ENCODE data around the gene INPP4B. TPM values are rescaled to one million over a fixed set of nuclear protein-coding genes. Genes with fewer than 3 reads are reported as not detected.

The INPP4B gene
- total and polyA plus RNA-seq, 2 donors (not counting 1 experiment from before 2014, with no cell fraction given): 19.7 to 22.2 TPM

- no peaks in the 10 kb centered on the region for H4K20me1 ChIP-seq (ENCODE audit: control insufficient read depth, extremely low read depth, insufficient read depth, low read length)
- no peak overlapping the region for H3K9ac ChIP-seq (ENCODE audit: insufficient read depth, low read length)
- no peaks in the 10 kb centered on the region for H3K79me2 ChIP-seq (ENCODE audit: control insufficient read depth, insufficient read depth, low read length)
- DNase-seq (ENCODE audit: low read depth in 2 of 2): peak; percentile 18 to 40
- no peaks in the 10 kb centered on the region for H3K36me3 ChIP-seq (ENCODE audit: control insufficient read depth, insufficient read depth, low read length)
- H3K9me3 ChIP-seq (ENCODE audit: control insufficient read depth, insufficient read depth, low read depth, low read length): no peaks in the 10 kb centered on the region
- peaks cover 9% of the 10 kb centered on the region for H3K27me3 ChIP-seq (ENCODE audit: control insufficient read depth, insufficient read depth, low read length)
- peaks cover 3% of the 10 kb centered on the region for H3K4me1 ChIP-seq (ENCODE audit: control insufficient read depth, extremely low read depth, insufficient read depth, low read length)
- TF ChIP-seq EZH2 (IDR thresholded peaks at IDR 0.05; ENCODE audit: low read length, missing control alignments): peak; percentile 27
- TF ChIP-seq, protein P1, sequence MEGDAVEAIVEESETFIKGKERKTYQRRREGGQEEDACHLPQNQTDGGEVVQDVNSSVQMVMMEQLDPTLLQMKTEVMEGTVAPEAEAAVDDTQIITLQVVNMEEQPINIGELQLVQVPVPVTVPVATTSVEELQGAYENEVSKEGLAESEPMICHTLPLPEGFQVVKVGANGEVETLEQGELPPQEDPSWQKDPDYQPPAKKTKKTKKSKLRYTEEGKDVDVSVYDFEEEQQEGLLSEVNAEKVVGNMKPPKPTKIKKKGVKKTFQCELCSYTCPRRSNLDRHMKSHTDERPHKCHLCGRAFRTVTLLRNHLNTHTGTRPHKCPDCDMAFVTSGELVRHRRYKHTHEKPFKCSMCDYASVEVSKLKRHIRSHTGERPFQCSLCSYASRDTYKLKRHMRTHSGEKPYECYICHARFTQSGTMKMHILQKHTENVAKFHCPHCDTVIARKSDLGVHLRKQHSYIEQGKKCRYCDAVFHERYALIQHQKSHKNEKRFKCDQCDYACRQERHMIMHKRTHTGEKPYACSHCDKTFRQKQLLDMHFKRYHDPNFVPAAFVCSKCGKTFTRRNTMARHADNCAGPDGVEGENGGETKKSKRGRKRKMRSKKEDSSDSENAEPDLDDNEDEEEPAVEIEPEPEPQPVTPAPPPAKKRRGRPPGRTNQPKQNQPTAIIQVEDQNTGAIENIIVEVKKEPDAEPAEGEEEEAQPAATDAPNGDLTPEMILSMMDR (conservative IDR thresholded peaks at IDR 0.05 in 1 of 2, IDR thresholded peaks at IDR 0.05 in 1 of 2; ENCODE audit: low read depth in 1 of 2, low read length in 2 of 2): peak; percentile 12 to 16
- H3K4me3 ChIP-seq (replicated peaks in 1 of 4; ENCODE audit: control extremely low read depth in 1 of 4, insufficient read depth in 1 of 4, low read depth in 3 of 4, low read length in 4 of 4): peak overlapping the region; percentile 64 to 77 (median 68)
- H2AFZ ChIP-seq (ENCODE audit: low read length): peak overlapping the region; percentile 52
- peak overlapping the region; percentile 83 for H3K4me2 ChIP-seq (ENCODE audit: extremely low read depth, insufficient read depth, low read length)
- no peak overlapping the region for H3K27ac ChIP-seq (ENCODE audit: insufficient read depth, low read length)
These were observed 862 bp upstream of the INPP4B start for GRCh38 chr4:142846729-142847596.

DNA sequence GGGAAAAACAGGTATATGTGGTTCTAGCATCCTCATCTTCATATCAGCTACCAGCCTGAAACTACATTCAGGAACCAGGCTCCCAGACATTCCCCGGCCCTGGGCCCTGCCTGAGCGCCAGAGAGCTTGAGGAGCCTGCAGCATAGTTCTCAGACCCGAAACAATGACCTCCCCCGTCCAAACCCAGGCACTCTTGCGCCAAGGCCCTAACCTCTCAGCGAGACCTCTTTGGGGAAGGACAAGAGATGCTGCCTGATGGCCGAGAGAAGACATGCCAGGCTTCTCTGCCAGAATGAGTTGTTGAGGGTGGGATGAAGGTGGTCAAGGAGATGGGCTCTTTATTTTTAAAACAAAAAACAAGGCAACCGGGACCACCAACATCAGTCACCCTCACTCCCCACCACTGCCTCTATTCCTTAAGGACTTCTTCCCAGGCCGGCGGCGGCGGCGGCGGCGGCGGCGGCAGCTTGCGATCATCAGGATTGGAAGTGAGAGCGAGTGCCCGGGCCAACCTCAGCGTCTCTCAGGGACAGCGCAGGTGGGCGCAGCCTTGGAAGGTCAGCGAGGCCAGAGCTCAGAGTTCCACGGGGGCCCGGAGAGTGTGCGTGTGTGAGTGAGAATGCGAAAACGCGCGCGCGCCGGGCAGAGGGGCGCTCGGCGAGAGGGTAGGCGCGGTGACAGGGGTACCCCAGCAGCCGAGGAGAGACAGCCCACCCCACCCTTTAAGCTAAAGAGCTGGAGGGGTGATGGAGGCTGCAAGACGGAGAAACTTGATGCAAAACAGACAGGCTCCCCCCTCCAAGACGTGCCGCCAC lies 601 bp downstream of the INPP4B start:
- H3K9me3 ChIP-seq (ENCODE audit: control insufficient read depth, insufficient read depth, low read depth, low read length): no peaks in the 10 kb centered on the region
- no peaks in the 10 kb centered on the region for H3K36me3 ChIP-seq (ENCODE audit: control insufficient read depth, insufficient read depth, low read length)
- peaks cover 9% of the 10 kb centered on the region for H3K27me3 ChIP-seq (ENCODE audit: control insufficient read depth, insufficient read depth, low read length)
- H2AFZ ChIP-seq (ENCODE audit: low read length): peak overlapping the region; percentile 74
- H4K20me1 ChIP-seq (ENCODE audit: control insufficient read depth, extremely low read depth, insufficient read depth, low read length): no peaks in the 10 kb centered on the region
- no peaks in the 10 kb centered on the region for H3K79me2 ChIP-seq (ENCODE audit: control insufficient read depth, insufficient read depth, low read length)
- H3K27ac ChIP-seq (ENCODE audit: insufficient read depth, low read length): no peak overlapping the region
- TF ChIP-seq, protein P1 (conservative IDR thresholded peaks at IDR 0.05 in 1 of 2, IDR thresholded peaks at IDR 0.05 in 1 of 2; ENCODE audit: low read depth in 1 of 2, low read length in 2 of 2): no peak
- TF ChIP-seq EZH2 (IDR thresholded peaks at IDR 0.05; ENCODE audit: low read length, missing control alignments): no peak
- H3K4me3 ChIP-seq (replicated peaks in 1 of 4; ENCODE audit: control extremely low read depth in 1 of 4, insufficient read depth in 1 of 4, low read depth in 3 of 4, low read length in 4 of 4): peak overlapping the region; percentile 64 to 77 (median 68)
- peaks cover 3% of the 10 kb centered on the region for H3K4me1 ChIP-seq (ENCODE audit: control insufficient read depth, extremely low read depth, insufficient read depth, low read length)
- H3K4me2 ChIP-seq (ENCODE audit: extremely low read depth, insufficient read depth, low read length): peak overlapping the region; percentile 83
- peak overlapping the region; percentile 52 for H3K9ac ChIP-seq (ENCODE audit: insufficient read depth, low read length)
- peak in 1 of 2 donors; percentile 29 for DNase-seq (ENCODE audit: low read depth in 2 of 2)

DNA sequence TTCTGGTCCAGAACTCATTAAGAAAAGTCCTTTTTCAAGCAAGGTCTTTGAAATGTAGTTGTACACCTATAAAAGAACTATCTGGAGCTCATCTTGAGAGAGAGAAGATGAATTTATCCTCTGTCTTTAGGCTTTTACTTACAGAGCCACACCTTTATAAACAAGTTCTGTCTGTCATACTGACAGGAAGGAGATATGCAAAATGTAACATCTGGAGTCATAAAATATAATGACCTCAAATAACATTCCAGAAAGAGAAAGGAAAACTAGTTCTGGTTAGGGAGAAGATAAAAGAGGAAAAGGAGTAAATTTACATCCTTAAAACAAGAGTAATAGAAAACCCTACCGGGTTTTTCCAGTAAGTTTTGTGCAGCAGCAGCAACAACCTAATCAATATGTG lies 1.3 kb downstream of the INPP4B start:
- Histone ChIP-seq H3K9ac (ENCODE audit: insufficient read depth, low read length) (no peak overlapping the region), H3K27ac (ENCODE audit: insufficient read depth, low read length) (no peak overlapping the region), H4K20me1 (ENCODE audit: control insufficient read depth, extremely low read depth, insufficient read depth, low read length) (no peaks in the 10 kb centered on the region), H3K4me3 (replicated peaks in 1 of 4; ENCODE audit: control extremely low read depth in 1 of 4, insufficient read depth in 1 of 4, low read depth in 3 of 4, low read length in 4 of 4) (peak overlapping the region in 1 of 4 experiments; percentile 77), H3K27me3 (ENCODE audit: control insufficient read depth, insufficient read depth, low read length) (peaks cover 9% of the 10 kb centered on the region), H3K4me2 (ENCODE audit: extremely low read depth, insufficient read depth, low read length) (peak overlapping the region; percentile 19), H3K36me3 (ENCODE audit: control insufficient read depth, insufficient read depth, low read length) (no peaks in the 10 kb centered on the region), H3K79me2 (ENCODE audit: control insufficient read depth, insufficient read depth, low read length) (no peaks in the 10 kb centered on the region), H3K4me1 (ENCODE audit: control insufficient read depth, extremely low read depth, insufficient read depth, low read length) (peaks cover 3% of the 10 kb centered on the region), H3K9me3 (ENCODE audit: control insufficient read depth, insufficient read depth, low read depth, low read length) (no peaks in the 10 kb centered on the region), H2AFZ (ENCODE audit: low read length) (no peak overlapping the region)
- DNase-seq (ENCODE audit: low read depth in 2 of 2): no peak
- no peak for TF ChIP-seq EZH2 (IDR thresholded peaks at IDR 0.05; ENCODE audit: low read length, missing control alignments)
- TF ChIP-seq, protein P1 (conservative IDR thresholded peaks at IDR 0.05 in 1 of 2, IDR thresholded peaks at IDR 0.05 in 1 of 2; ENCODE audit: low read depth in 1 of 2, low read length in 2 of 2): no peak

All from fibroblast of lung (primary cell).